Measurements from ENCODE around the gene ZDBF2.

Gene ZDBF2

DNA sequence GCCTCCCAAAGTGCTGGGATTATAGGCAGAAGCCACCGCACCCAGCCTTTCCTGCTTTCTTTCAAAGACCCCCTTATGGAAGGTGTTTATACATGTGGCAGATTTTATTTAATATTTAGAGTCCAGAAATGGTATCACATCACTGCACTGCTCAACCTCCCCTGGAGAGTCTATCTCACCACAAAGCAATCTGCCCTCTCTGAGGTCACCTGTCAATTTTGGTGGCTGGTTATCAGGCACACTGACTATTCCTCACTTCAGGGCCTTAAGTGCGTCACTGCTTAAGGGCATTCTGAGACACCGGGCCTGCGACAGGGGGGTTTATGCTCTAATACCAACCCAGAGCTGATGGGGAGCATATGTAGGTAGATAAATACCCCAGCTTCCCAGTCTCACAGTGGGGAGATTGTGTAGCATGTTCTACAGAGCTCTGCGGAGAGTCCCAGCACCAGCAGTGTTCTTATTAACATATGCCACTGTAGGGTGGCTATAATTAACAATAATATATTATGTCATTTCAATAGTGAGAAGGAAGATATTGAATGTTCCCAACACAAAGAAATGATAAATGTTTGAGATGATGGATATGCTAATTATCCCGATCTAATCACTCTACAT is 42.7 kb upstream of the ZDBF2 start:
- ChIA-PET CTCF (interaction anchor here (0.8 kb wide), 1 partner anchor 10 kb away, joined by 3 read pairs; no protein-coding TSS in a partner anchor), POLR2A (no interaction called here)
- Histone ChIP-seq H3K36me3 (ENCODE audit: control insufficient read depth in 2 of 2, insufficient read depth in 1 of 2, low read length in 2 of 2) (no peaks in the 10 kb centered on the region), H3K4me1 (ENCODE audit: control insufficient read depth, insufficient read depth, low read length) (peaks cover 18% of the 10 kb centered on the region), H3K27ac (ENCODE audit: extremely low read depth, low read depth, low read length) (peak overlapping the region; percentile 30; the same call in 1 of the 2 replicates), H3K9me3 (ENCODE audit: control insufficient read depth, insufficient read depth, low read depth, low read length) (no peaks in the 10 kb centered on the region), H3K4me3 (ENCODE audit: low read depth, low read length) (no peak overlapping the region)
- TF ChIP-seq GLIS1 (tag by site-specific recombination; IDR thresholded peaks at IDR 0.05) (peak; percentile 53; the same call in 1 of the 2 replicates), ZNF174 (tag by site-specific recombination; IDR thresholded peaks at IDR 0.05) (no peak)

DNA sequence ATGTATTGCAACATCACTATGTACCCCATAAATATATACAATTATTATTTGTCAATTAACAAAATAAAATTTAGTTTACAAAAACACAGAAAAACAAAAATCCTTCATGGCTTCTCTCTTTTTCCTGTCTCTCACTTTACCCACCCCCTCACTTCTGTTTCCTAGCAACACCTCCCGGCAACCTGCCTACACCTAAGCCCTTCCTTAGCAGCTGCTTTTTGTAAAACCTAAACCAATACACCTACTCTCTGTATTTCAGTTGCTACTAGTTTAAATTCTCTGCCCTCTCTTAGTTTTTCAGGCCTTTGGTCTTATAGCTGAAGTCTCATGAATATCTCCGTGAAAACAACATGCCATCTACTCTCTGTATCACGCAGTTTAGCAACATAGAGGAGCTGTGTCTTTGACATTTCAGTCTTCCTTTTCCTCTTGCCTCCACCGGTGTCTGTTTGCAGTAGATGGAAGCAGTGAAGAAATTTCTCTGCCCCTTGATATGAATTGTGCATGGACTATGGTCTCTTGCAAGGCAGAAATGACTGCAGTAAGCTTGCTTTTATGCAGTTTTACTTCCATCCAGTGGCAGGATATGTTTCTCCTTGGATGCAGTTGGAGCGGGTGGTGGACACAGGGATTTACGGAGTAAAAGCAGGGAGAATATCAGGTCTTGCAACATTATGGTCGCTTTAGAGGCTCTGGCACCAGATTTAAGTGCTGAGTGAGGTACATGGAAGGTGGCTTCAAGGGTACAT is 42.0 kb upstream of the ZDBF2 start:
- Histone ChIP-seq H3K4me1 (ENCODE audit: control insufficient read depth, insufficient read depth, low read length) (peaks cover 18% of the 10 kb centered on the region), H3K9me3 (ENCODE audit: control insufficient read depth, insufficient read depth, low read depth, low read length) (no peaks in the 10 kb centered on the region), H3K27ac (ENCODE audit: extremely low read depth, low read depth, low read length) (peak overlapping the region; percentile 45; the same call in 1 of the 2 replicates), H3K36me3 (ENCODE audit: control insufficient read depth in 2 of 2, insufficient read depth in 1 of 2, low read length in 2 of 2) (no peaks in the 10 kb centered on the region), H3K4me3 (ENCODE audit: low read depth, low read length) (no peak overlapping the region)
- ChIA-PET CTCF (interaction anchor here (0.8 to 1.2 kb wide), 4 partner anchors 9 to 72 kb away, joined by 3 to 4 read pairs (median 3); no protein-coding TSS in a partner anchor), POLR2A (interaction anchor here (0.6 kb wide), 1 partner anchor 24 kb away, joined by 3 read pairs; no protein-coding TSS in a partner anchor)
- TF ChIP-seq MYNN (tag by site-specific recombination; IDR thresholded peaks at IDR 0.05; ENCODE audit: borderline replicate concordance) (peak; percentile 59; the same call in 1 of the 2 replicates), ZFP41 (tag by site-specific recombination; IDR thresholded peaks at IDR 0.05; ENCODE audit: borderline replicate concordance) (no peak), EGR2 (tag by site-specific recombination; IDR thresholded peaks at IDR 0.05; ENCODE audit: low read depth) (peak; percentile 62; the same call in 1 of the 2 replicates), ZFHX2 (tag by site-specific recombination; conservative IDR thresholded peaks at IDR 0.05) (peak; percentile 70)

DNA sequence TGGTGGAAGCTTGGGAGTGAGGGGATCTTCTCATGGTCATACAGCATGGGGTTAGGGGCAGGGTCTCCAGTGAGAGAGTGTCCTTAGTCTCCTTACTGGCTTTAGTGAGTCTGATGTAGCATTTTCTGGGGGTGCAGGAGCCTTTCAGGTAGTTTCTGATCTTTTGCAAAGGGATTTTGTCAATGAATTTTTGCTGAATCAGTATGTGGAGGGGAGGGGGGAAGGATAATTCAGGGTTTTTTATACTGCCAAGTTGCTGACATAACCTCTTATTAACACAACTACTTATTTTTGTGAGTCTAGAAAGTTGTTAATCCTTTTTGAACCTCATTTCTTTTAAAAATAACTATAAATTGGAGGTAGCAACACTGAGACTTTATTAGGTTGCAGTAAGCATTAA is 35.3 kb upstream of the ZDBF2 start:
- no peak overlapping the region for H3K27ac ChIP-seq (ENCODE audit: extremely low read depth, low read depth, low read length)
- no peaks in the 10 kb centered on the region for H3K36me3 ChIP-seq (ENCODE audit: control insufficient read depth in 2 of 2, insufficient read depth in 1 of 2, low read length in 2 of 2)
- H3K4me3 ChIP-seq (ENCODE audit: low read depth, low read length): no peak overlapping the region
- no peak for TF ChIP-seq ZNF146 (tag by site-specific recombination; IDR thresholded peaks at IDR 0.05)
- no peak for TF ChIP-seq ZNF202 (tag by site-specific recombination; IDR thresholded peaks at IDR 0.05; ENCODE audit: borderline replicate concordance)
- TF ChIP-seq, protein P1, sequence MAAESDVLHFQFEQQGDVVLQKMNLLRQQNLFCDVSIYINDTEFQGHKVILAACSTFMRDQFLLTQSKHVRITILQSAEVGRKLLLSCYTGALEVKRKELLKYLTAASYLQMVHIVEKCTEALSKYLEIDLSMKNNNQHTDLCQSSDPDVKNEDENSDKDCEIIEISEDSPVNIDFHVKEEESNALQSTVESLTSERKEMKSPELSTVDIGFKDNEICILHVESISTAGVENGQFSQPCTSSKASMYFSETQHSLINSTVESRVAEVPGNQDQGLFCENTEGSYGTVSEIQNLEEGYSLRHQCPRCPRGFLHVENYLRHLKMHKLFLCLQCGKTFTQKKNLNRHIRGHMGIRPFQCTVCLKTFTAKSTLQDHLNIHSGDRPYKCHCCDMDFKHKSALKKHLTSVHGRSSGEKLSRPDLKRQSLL (tag by site-specific recombination; IDR thresholded peaks at IDR 0.05): no peak
- TF ChIP-seq, protein P2, sequence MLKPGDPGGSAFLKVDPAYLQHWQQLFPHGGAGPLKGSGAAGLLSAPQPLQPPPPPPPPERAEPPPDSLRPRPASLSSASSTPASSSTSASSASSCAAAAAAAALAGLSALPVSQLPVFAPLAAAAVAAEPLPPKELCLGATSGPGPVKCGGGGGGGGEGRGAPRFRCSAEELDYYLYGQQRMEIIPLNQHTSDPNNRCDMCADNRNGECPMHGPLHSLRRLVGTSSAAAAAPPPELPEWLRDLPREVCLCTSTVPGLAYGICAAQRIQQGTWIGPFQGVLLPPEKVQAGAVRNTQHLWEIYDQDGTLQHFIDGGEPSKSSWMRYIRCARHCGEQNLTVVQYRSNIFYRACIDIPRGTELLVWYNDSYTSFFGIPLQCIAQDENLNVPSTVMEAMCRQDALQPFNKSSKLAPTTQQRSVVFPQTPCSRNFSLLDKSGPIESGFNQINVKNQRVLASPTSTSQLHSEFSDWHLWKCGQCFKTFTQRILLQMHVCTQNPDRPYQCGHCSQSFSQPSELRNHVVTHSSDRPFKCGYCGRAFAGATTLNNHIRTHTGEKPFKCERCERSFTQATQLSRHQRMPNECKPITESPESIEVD (tag by site-specific recombination; IDR thresholded peaks at IDR 0.05): no peak
- no peak for TF ChIP-seq ZNF157 (tag by site-specific recombination; IDR thresholded peaks at IDR 0.05)
- TF ChIP-seq, protein P3, sequence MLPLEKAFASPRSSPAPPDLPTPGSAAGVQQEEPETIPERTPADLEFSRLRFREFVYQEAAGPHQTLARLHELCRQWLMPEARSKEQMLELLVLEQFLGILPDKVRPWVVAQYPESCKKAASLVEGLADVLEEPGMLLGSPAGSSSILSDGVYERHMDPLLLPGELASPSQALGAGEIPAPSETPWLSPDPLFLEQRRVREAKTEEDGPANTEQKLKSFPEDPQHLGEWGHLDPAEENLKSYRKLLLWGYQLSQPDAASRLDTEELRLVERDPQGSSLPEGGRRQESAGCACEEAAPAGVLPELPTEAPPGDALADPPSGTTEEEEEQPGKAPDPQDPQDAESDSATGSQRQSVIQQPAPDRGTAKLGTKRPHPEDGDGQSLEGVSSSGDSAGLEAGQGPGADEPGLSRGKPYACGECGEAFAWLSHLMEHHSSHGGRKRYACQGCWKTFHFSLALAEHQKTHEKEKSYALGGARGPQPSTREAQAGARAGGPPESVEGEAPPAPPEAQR (tag by site-specific recombination; IDR thresholded peaks at IDR 0.05): no peak
- TF ChIP-seq ZNF624 (tag by site-specific recombination; IDR thresholded peaks at IDR 0.05): no peak
- TF ChIP-seq, protein P4, sequence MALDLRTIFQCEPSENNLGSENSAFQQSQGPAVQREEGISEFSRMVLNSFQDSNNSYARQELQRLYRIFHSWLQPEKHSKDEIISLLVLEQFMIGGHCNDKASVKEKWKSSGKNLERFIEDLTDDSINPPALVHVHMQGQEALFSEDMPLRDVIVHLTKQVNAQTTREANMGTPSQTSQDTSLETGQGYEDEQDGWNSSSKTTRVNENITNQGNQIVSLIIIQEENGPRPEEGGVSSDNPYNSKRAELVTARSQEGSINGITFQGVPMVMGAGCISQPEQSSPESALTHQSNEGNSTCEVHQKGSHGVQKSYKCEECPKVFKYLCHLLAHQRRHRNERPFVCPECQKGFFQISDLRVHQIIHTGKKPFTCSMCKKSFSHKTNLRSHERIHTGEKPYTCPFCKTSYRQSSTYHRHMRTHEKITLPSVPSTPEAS (tag by site-specific recombination; IDR thresholded peaks at IDR 0.05): no peak
- POLR2A ChIA-PET: no interaction called here
- 0 out of 2 replicates have a peak, but pooled peaks cover 5% of the 10 kb centered on the region for H3K4me1 ChIP-seq (ENCODE audit: control insufficient read depth, insufficient read depth, low read length)
- H3K9me3 ChIP-seq (ENCODE audit: control insufficient read depth, insufficient read depth, low read depth, low read length): no peaks in the 10 kb centered on the region
- CTCF ChIA-PET: no interaction called here
